GM18502 (cell line): Measurements from ENCODE around the gene TESK2.

Source experiments
- ATAC-seq: cut with Tn5 transposase; IDR thresholded peaks from one replicate; pipeline ENCODE4 v1.9.1; 2021; ENCODE audit warnings: mild to moderate bottlenecking; ENCODE audit not compliant: unreplicated experiment, poor library complexity

Gene TESK2

GRCh38 chr1:45322486-45323040 is 168.4 kb downstream of the TESK2 start:
- no peak for ATAC-seq

- ATAC-seq, result no peak
Observed at GRCh38 chr1:45321444-45321843, 169.5 kb downstream of the TESK2 start.

GRCh38 chr1:45319761-45320160 is 171.2 kb downstream of the TESK2 start:
- no peak for ATAC-seq

- no peak for ATAC-seq
Observed at GRCh38 chr1:45317166-45317565, 173.8 kb downstream of the TESK2 start.

GRCh38 chr1:45314266-45314665 is 176.7 kb downstream of the TESK2 start:
- no peak for ATAC-seq

- ATAC-seq, result no peak
Observed at GRCh38 chr1:45306905-45307304, 184.1 kb downstream of the TESK2 start.

- peak; percentile 29 for ATAC-seq
Observed at GRCh38 chr1:45306319-45306718, 184.6 kb downstream of the TESK2 start.

GRCh38 chr1:45305231-45305630 is 185.7 kb downstream of the TESK2 start:
- ATAC-seq, result no peak

GRCh38 chr1:45304311-45305081 is 186.5 kb downstream of the TESK2 start:
- no peak for ATAC-seq

- peak; percentile 67 for ATAC-seq
Observed at GRCh38 chr1:45303520-45304310, 187.2 kb downstream of the TESK2 start.

- ATAC-seq, result no peak
Observed at GRCh38 chr1:45302505-45303150, 188.3 kb downstream of the TESK2 start.

GRCh38 chr1:45300669-45300997 is 190.3 kb downstream of the TESK2 start:
- no peak for ATAC-seq

- ATAC-seq, result no peak
Observed at GRCh38 chr1:45299981-45300668, 190.8 kb downstream of the TESK2 start.

- ATAC-seq, result no peak
Observed at GRCh38 chr1:45299296-45299695, 191.7 kb downstream of the TESK2 start.

- ATAC-seq, result no peak
Observed at GRCh38 chr1:45297666-45298356, 193.2 kb downstream of the TESK2 start.
